Measurements from ENCODE around the gene ITGA2. TPM values are rescaled to one million over a fixed set of nuclear protein-coding genes. Genes with fewer than 3 reads are reported as not detected.
A peak's percentile ranks its signal among the peaks of the same experiment; 100 is the strongest.

ITGA2 gene
- total and polyA plus RNA-seq, 3 donors from 2014 or later = 0.90 to 1.7 (median 1.0) TPM

DNA sequence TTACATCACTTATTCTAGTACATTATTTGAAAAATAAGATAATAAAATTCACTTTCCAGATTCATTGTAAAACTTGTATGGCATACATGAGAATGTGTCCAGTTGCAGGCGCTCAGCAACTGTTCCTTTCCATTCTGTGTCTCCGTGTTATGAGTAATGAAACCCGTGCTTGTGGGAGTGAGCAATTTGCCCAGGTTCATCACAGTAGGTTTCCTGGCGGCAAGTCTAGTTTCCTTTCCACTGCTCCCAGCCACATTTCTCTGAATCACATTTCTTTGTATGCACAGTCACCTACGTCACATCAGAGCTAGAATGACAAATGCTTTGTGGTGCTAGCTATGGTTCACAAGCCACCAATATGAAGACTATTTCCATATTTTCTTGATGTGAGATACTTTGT lies 80.5 kb downstream of the ITGA2 start:
- intact Hi-C loops (cut with DNase I; ENCODE audit: low total_unique reads) = no loop called here
- Histone ChIP-seq H3K27ac (no peak overlapping the region), H3K36me3 (ENCODE audit: low read depth, missing control alignments) (no peaks in the 10 kb centered on the region)

DNA sequence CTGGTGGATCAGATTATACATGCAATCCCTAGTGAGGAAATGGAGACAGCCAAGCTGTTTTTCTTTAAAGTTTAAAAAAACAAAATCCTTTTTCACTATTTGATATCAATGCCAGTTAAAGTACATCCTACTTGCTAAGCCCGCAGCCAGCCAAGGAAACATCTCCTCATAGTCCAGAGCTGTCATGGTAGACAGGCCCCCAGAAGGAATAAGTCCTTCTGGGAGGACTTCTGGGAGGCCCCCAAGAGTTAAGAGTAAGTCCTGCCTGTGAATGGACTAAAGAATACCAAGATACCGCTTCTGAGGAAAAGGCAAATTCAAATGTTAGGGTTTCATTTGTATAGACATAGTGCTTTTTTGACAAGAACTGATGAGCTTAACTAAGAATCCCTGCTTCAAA lies 82.1 kb downstream of the ITGA2 start:
- no peak for DNase-seq
- H3K4me3 ChIP-seq = no peak overlapping the region
- TF ChIP-seq, protein P1, sequence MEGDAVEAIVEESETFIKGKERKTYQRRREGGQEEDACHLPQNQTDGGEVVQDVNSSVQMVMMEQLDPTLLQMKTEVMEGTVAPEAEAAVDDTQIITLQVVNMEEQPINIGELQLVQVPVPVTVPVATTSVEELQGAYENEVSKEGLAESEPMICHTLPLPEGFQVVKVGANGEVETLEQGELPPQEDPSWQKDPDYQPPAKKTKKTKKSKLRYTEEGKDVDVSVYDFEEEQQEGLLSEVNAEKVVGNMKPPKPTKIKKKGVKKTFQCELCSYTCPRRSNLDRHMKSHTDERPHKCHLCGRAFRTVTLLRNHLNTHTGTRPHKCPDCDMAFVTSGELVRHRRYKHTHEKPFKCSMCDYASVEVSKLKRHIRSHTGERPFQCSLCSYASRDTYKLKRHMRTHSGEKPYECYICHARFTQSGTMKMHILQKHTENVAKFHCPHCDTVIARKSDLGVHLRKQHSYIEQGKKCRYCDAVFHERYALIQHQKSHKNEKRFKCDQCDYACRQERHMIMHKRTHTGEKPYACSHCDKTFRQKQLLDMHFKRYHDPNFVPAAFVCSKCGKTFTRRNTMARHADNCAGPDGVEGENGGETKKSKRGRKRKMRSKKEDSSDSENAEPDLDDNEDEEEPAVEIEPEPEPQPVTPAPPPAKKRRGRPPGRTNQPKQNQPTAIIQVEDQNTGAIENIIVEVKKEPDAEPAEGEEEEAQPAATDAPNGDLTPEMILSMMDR (IDR thresholded peaks at IDR 0.05) = no peak
- no peak for TF ChIP-seq POLR2A (IDR thresholded peaks at IDR 0.05)
- H3K4me1 ChIP-seq = no peaks in the 10 kb centered on the region
- H3K9me3 ChIP-seq = no peaks in the 10 kb centered on the region
- H3K27ac ChIP-seq = no peak overlapping the region
- H3K36me3 ChIP-seq (ENCODE audit: low read depth, missing control alignments) = no peaks in the 10 kb centered on the region
- 73 to 89% methylated on average over 2 of the region's 2 CpGs for WGBS, 2 donors
- no peaks in the 10 kb centered on the region for H3K27me3 ChIP-seq
- intact Hi-C loops (cut with DNase I; ENCODE audit: low total_unique reads) = no loop called here

More for the DNA sequence above, 80.5 kb downstream of the ITGA2 start:
- H3K4me1 ChIP-seq = no peaks in the 10 kb centered on the region
- DNase-seq = no peak
- no peaks in the 10 kb centered on the region for H3K27me3 ChIP-seq
- H3K9me3 ChIP-seq = no peaks in the 10 kb centered on the region
- TF ChIP-seq, protein P1 (IDR thresholded peaks at IDR 0.05) = no peak
- TF ChIP-seq POLR2A (IDR thresholded peaks at IDR 0.05) = no peak
- H3K4me3 ChIP-seq = no peak overlapping the region
- WGBS, 2 donors = 87 to 90% methylated on average over 5 of the region's 5 CpGs

- intact Hi-C loops (cut with DNase I; ENCODE audit: low total_unique reads) = no loop called here
- Histone ChIP-seq H3K27me3 (no peaks in the 10 kb centered on the region), H3K36me3 (ENCODE audit: low read depth, missing control alignments) (no peaks in the 10 kb centered on the region), H3K4me1 (no peaks in the 10 kb centered on the region), H3K4me3 (no peak overlapping the region), H3K27ac (no peak overlapping the region), H3K9me3 (no peaks in the 10 kb centered on the region)
- WGBS, 2 donors = 66 to 68% methylated on average over 2 of the region's 2 CpGs
- no peak for TF ChIP-seq POLR2A (IDR thresholded peaks at IDR 0.05)
- TF ChIP-seq, protein P1 (IDR thresholded peaks at IDR 0.05) = no peak
- no peak for DNase-seq
These were observed 82.6 kb downstream of the ITGA2 start for GRCh38 chr5:53071738-53072137.

DNA sequence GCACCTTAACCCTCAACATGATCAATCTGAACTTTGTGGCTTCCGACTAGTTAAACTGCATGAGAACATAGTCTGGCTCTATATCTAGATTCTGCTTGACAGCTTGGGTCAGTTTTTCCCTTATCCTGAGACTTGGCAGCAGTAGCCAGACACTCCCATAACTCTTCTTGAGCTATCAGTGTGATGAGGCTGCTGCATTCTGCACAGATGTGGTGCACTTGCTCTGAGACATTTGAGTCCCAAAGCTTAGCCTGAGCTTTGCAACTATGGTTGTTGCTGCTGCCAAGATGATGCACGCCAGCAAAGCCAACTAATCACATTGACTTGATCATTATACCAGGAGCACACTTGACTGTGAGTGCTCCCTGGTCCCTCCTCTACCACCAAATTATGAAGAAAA lies 84.2 kb downstream of the ITGA2 start:
- Histone ChIP-seq H3K4me3 (no peak overlapping the region), H3K4me1 (no peaks in the 10 kb centered on the region), H3K9me3 (no peaks in the 10 kb centered on the region), H3K36me3 (ENCODE audit: low read depth, missing control alignments) (no peaks in the 10 kb centered on the region), H3K27me3 (no peaks in the 10 kb centered on the region), H3K27ac (no peak overlapping the region)
- 44 to 46% methylated on average over 2 of the region's 2 CpGs for WGBS, 2 donors
- DNase-seq = peak; percentile 17
- intact Hi-C loops (cut with DNase I; ENCODE audit: low total_unique reads) = no loop called here
- no peak for TF ChIP-seq POLR2A (IDR thresholded peaks at IDR 0.05)
- TF ChIP-seq, protein P1 (IDR thresholded peaks at IDR 0.05) = no peak

GRCh38 chr5:53076014-53076583 lies 86.9 kb downstream of the ITGA2 start:
- Histone ChIP-seq H3K27me3 (no peaks in the 10 kb centered on the region), H3K36me3 (ENCODE audit: low read depth, missing control alignments) (no peaks in the 10 kb centered on the region), H3K4me1 (no peaks in the 10 kb centered on the region), H3K4me3 (no peak overlapping the region), H3K9me3 (no peaks in the 10 kb centered on the region), H3K27ac (no peak overlapping the region)
- no peak for DNase-seq
- TF ChIP-seq, protein P1 (IDR thresholded peaks at IDR 0.05) = no peak
- TF ChIP-seq POLR2A (IDR thresholded peaks at IDR 0.05) = no peak
- 71 to 89% methylated on average over 2 of the region's 2 CpGs for WGBS, 2 donors
- intact Hi-C loops (cut with DNase I; ENCODE audit: low total_unique reads) = no loop called here

Measured in testis (tissue), 3 donors.